Raji (cell line): ENCODE measurements around the gene PLPP2.

Experiments used
- POLR2A ChIP-seq: IDR thresholded peaks from 2 replicates; pipeline ENCODE4 v1.6.1; 2011; ENCODE audit warnings: low read depth, low read length, control low read depth; ENCODE audit not compliant: insufficient read depth

Gene PLPP2

DNA sequence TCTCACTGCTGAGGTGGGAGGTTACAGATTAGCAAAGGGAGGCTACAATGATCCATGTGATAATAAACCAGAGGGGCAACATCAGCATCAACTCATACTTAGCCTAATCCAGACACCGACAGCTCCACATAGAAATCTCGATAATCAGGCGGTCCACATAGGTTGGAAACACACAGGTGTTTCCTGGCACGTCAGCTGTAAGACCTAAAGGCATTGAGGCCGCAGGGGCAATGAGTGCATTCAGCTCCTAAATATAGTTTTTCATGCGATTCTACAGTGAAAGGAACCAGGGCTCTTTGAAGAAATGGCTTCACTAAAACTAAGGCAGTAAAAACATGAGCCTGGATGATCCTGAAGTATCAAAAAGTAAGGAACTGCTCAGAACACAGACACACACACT, 19.3 kb downstream of the PLPP2 start:
- TF ChIP-seq POLR2A = no peak

DNA sequence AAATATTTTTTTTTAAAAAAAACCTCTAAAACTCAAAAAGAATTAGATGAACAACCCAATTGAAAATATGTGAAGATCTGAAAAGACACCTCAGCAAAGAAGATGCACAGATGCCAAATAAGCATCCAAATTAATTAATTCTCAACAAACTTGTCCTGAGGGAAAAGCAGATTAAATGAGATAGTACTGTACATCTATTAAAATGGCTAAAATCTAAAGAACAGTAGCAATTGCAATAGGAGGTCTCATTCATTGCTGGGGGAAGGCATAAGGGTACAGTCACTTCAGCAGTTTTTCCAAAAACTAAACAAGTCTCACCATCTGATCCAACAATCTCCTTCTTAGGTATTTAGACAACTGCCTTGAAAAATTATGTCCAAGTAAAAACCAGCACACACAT, 22.0 kb downstream of the PLPP2 start:
- TF ChIP-seq POLR2A = no peak

DNA sequence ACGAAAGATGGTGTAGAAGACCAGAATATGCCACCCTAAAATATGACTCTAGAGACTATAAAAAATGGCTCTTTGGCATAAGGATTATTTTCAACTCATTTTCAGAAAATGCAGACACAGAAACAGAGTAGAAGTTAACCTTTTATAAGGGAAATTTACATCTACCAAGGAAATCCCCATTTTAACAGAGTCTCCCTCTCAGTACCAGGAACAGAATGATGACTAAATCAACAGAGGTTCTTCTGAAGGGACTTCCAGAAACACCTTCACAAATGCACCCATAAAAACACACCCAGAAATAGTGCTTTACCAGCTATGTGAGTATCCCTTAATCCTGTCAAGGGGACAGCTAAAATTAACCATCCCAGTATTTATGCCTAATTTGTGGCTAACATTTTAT, 29.1 kb downstream of the PLPP2 start:
- no peak for TF ChIP-seq POLR2A

DNA sequence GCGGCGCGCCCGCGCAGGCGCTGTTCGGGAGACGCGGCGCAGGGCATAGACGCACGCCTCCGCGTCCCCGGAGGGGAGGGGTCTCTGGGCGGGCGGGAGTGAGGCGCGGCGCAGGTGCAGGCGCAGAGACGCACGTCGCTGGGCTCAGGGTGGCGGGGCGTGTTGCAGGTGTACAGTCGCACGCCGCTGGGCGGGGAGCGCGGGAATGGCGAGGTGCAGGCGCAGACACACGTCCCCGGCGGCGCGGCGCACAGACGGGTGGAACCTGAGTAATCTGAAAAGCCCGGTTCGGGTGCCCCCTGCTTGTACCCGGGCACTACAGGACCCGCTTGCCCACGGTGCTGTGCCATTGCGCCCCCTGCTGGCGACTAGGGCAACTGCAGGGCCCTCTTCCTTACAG, 44.7 kb downstream of the PLPP2 start:
- TF ChIP-seq POLR2A = no peak

DNA sequence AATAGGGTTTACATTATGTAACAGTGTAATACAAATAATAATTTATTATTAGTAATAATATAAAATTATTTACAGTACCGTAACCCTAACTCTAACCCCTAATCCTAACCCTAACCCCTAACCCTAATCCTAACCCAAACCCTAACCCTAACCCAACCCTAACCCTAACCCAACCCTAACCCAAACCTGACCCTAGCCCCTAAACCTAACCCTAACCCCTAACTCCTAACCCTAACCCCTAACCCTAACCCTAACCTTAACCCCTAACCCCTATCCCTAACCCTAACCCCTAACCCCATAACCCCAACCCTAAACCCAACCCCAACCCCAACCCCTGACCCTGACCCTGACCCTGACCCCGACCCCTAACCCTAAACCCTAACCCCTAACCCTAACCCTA, 45.7 kb downstream of the PLPP2 start:
- no peak for TF ChIP-seq POLR2A
